Spleen (tissue), 7 donors: ENCODE measurements around the gene LMBR1.

Source experiments
- CTCF ChIP-seq, 11 experiments: fragments of 200-600 bp in 7 of 11; fragments of 450-650 bp in 4 of 11; sonication (generic) in 4 of 11; IDR thresholded peaks in 8 of 11; conservative IDR thresholded peaks in 3 of 11; 1 replicate in 7 of 11; 2 replicates in 4 of 11; pipeline versions ENCODE4 v1.4.0 to v1.8.0; 2016 to 2021; ENCODE audit warnings: antibody characterized with exemption in 11 of 11, inconsistent platforms in 4 of 11, mild to moderate bottlenecking in 1 of 11
- POLR2A ChIP-seq, 3 donors: fragments of 450-650 bp; IDR thresholded peaks; one replicate each; pipeline ENCODE4 v1.5.1; 2017; ENCODE audit warnings: antibody characterized with exemption in 3 of 3, mild to moderate bottlenecking in 1 of 3
- donor health status: DM: no; HTN: no; CAD: no; lungs with moderate emphysema.
- donor health status: DM: no; HTN: no; CAD: no.
- donor health status: DM: no; HTN: no; CAD: no.

- TF ChIP-seq CTCF (IDR thresholded peaks at IDR 0.05 in 8 of 11, conservative IDR thresholded peaks at IDR 0.05 in 3 of 11) (no peak), POLR2A (IDR thresholded peaks at IDR 0.05) (no peak)
These were observed 208.3 kb downstream of the LMBR1 start for GRCh38 chr7:156684661-156685060.
